22Rv1 (cell line): ENCODE results near the gene ZNF563.
"Not testable (repeated sequence)": the region's sequence is repeated elsewhere in the genome, so short reads cannot be mapped to it uniquely, and the experiment has no call there.

Experiments used
- H3K27ac ChIP-seq: fragments of 450-650 bp; 2 replicates; pipeline ENCODE4 v1.5.1; 2017
- ZFX ChIP-seq: fragments of 450-650 bp; IDR thresholded peaks from 2 replicates; pipeline ENCODE4 v1.6.1; 2017; ENCODE audit warnings: antibody characterized with exemption, borderline replicate concordance
- TF ChIP-seq, protein P1 (sequence below): fragments of 450-650 bp; IDR thresholded peaks from 2 replicates; pipeline ENCODE4 v1.5.1; 2017; ENCODE audit warnings: mild to moderate bottlenecking

The ZNF563 gene

DNA sequence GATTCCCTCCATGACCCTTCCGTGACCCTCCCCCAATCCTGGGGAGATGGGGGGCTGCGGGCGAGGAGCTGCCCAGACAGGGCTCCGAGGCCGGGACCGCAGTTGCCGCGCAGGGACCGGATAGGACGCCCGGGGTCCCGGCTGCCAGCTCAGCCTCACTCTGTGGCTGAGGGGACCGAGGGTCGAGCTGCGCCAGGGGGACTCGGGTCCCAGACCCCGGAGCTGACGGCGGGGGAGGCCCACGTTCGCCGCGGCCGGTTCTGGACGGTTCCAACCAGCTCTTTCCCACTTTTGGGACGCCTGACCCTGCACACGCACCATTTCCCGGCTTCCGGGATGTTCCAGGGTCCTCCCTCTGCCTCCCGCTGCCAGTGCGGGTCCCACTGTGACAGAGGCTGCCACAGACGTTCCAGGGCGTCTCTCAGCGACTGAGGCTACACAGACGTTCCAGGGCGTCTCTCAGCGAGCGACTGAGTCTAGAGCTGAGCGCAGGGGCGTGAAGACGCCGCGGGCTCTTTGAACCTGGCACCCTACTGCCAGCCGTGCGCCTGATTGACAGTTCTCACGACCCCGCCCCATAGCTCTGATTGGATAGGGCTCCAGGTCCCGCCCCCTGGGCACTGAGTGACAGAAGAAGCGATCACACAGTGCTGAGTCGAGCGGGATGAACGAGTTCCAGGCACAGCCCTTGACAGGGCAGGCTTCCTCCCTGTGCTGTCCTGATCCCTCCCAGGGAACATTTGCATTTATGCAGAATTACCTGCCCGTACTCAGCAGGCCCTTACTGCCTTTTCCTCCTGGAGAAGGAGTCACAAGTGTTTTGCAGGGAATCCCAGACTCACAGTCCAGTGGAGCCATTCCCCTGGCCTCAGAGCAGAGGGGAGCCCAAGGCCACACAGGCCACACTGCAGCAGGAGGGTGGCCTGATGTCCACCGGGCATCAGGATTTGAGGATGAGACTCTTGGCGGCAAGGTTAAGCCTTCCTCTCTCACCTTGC, at the start of gene ZNF563:
Gene ZNF563 (minus strand): TSS at position 472 of the 998 bp plus-strand sequence. CDS start 151 bp downstream, at position 321.
- H3K27ac ChIP-seq = peak within 1 kb of the TSS; percentile 77

GRCh38 chr19:12380444-12380737, 47.0 kb upstream of the ZNF563 start:
- TF ChIP-seq, protein P1, sequence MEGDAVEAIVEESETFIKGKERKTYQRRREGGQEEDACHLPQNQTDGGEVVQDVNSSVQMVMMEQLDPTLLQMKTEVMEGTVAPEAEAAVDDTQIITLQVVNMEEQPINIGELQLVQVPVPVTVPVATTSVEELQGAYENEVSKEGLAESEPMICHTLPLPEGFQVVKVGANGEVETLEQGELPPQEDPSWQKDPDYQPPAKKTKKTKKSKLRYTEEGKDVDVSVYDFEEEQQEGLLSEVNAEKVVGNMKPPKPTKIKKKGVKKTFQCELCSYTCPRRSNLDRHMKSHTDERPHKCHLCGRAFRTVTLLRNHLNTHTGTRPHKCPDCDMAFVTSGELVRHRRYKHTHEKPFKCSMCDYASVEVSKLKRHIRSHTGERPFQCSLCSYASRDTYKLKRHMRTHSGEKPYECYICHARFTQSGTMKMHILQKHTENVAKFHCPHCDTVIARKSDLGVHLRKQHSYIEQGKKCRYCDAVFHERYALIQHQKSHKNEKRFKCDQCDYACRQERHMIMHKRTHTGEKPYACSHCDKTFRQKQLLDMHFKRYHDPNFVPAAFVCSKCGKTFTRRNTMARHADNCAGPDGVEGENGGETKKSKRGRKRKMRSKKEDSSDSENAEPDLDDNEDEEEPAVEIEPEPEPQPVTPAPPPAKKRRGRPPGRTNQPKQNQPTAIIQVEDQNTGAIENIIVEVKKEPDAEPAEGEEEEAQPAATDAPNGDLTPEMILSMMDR = no peak
- no peak for TF ChIP-seq ZFX
- H3K27ac ChIP-seq = no peak overlapping the region

More for the DNA sequence above, at the start of gene ZNF563:
- TF ChIP-seq ZFX = no peak
- TF ChIP-seq, protein P1 = no peak

- H3K27ac ChIP-seq = no peak overlapping the region
- no peak for TF ChIP-seq ZFX
- TF ChIP-seq, protein P1 = no peak
These were observed 46.5 kb upstream of the ZNF563 start for GRCh38 chr19:12379732-12380443.

DNA sequence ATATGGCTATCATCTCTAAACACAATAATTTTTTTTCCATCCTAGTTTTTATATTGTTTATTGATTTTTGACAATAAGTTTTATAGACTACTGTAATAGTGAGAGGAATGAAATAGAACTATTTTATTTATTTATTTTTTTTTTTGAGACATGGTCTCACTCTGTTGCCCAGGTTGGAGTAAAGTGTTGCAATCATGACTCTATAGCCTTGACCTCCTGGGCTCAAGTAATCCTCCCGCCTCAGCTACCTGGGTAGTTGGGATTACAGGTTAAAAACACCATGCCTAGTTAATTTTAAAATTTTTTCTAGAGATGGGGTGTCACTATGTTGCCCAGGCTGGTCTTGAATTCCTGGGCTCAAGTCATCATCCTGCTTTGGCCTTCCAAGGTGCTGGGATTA, 40.6 kb upstream of the ZNF563 start:
- H3K27ac ChIP-seq = no peak overlapping the region
- TF ChIP-seq ZFX = no peak
- TF ChIP-seq, protein P1 = no peak

- peak within 1 kb of the TSS; percentile 52 for H3K27ac ChIP-seq
These were observed 32.1 kb upstream of the ZNF563 start, which contains the start of gene ZNF442 for GRCh38 chr19:12365236-12366162. Gene ZNF442 (minus strand): TSS chr19:12365683. CDS start chr19:12363631, 2,052 bp downstream.

DNA sequence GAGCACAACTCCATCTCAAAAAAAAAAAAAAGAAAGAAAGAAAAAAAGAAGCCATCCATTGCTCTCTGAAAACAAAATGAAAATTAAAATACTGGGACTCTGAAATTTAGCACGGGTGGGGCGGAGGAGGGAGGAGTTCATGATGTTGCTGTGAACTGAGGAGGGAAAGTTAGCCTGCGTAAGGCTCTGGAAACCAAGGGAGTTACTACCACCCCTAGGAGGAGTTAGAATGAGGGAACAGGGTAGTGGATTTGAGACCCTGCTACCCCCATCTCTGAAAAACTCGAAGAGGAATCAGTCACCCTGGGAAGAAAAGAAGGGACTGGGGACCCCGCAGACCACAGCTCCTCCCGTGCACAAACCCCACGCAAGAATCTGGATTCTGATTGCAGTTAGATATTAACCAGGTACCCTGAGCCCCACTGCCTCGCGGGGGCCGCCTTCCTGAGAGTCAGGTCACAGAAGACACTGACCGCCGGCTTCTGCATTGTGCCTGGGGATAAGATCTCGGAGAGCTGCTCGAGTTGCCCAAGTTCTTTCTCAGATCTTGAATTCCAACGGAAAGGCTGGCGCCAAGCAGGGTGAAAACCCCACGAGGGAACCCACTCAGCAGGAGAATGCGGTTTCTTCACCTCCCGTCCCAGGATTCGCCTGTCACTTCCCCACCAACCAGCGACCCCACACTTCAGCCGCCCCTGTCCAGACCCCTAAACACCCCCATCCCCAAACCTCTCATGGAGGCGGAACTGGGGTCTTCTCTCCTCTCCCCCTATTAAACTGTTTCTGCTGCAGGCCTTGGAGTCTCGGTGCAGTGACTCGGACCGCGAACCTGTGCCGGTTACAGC, 31.2 kb upstream of the ZNF563 start:
- peak overlapping the region; percentile 52 for H3K27ac ChIP-seq
- TF ChIP-seq ZFX = no peak
- TF ChIP-seq, protein P1 = no peak

More at GRCh38 chr19:12365236-12366162, 32.1 kb upstream of the ZNF563 start, which contains the start of gene ZNF442:
- no peak for TF ChIP-seq ZFX
- TF ChIP-seq, protein P1 = peak; percentile 66

GRCh38 chr19:12362236-12362635, 28.8 kb upstream of the ZNF563 start:
- not testable (repeated sequence) for H3K27ac ChIP-seq
